GM18526 (cell line): ENCODE results near the gene PTPRJ.

Experiments used
- POLR2A ChIP-seq: IDR thresholded peaks from 3 replicates; pipeline ENCODE4 v1.6.1; 2011; ENCODE audit not compliant: insufficient read length; ENCODE audit errors: extremely low read depth

PTPRJ gene

GRCh38 chr11:47964546-47964945 lies 15.8 kb upstream of the PTPRJ start:
- no peak for TF ChIP-seq POLR2A

GRCh38 chr11:47967577-47968525 lies 12.5 kb upstream of the PTPRJ start:
- TF ChIP-seq POLR2A: no peak

GRCh38 chr11:47969401-47969800 lies 11.0 kb upstream of the PTPRJ start:
- TF ChIP-seq POLR2A: no peak

- TF ChIP-seq POLR2A: no peak
These were observed 8.9 kb upstream of the PTPRJ start for GRCh38 chr11:47971501-47971900.

- TF ChIP-seq POLR2A: no peak
These were observed 7.2 kb upstream of the PTPRJ start for GRCh38 chr11:47973173-47973572.

GRCh38 chr11:47976931-47977330 lies 3.4 kb upstream of the PTPRJ start:
- TF ChIP-seq POLR2A: no peak

GRCh38 chr11:47977623-47978022 lies 2.7 kb upstream of the PTPRJ start:
- TF ChIP-seq POLR2A: no peak

GRCh38 chr11:47979378-47980087 lies 826 bp upstream of the PTPRJ start:
- TF ChIP-seq POLR2A: no peak

- TF ChIP-seq POLR2A: no peak
These were observed 705 bp downstream of the PTPRJ start for GRCh38 chr11:47980907-47981621.

GRCh38 chr11:47981667-47982404 lies 1.5 kb downstream of the PTPRJ start:
- TF ChIP-seq POLR2A: no peak

GRCh38 chr11:47982616-47983015 lies 2.3 kb downstream of the PTPRJ start:
- TF ChIP-seq POLR2A: no peak

- TF ChIP-seq POLR2A: no peak
These were observed 3.4 kb downstream of the PTPRJ start for GRCh38 chr11:47983464-47984397.

GRCh38 chr11:47986219-47986618 lies 5.9 kb downstream of the PTPRJ start:
- TF ChIP-seq POLR2A: no peak

- TF ChIP-seq POLR2A: no peak
These were observed 6.4 kb downstream of the PTPRJ start for GRCh38 chr11:47986742-47987141.
